Measurements from ENCODE around the gene KLRF2. TPM values are rescaled to one million over a fixed set of nuclear protein-coding genes. Genes with fewer than 3 reads are reported as not detected.
A peak's percentile ranks its signal among the peaks of the same experiment; 100 is the strongest.

KLRF2 gene
- total RNA-seq, 4 donors from 2014 or later = not detected

DNA sequence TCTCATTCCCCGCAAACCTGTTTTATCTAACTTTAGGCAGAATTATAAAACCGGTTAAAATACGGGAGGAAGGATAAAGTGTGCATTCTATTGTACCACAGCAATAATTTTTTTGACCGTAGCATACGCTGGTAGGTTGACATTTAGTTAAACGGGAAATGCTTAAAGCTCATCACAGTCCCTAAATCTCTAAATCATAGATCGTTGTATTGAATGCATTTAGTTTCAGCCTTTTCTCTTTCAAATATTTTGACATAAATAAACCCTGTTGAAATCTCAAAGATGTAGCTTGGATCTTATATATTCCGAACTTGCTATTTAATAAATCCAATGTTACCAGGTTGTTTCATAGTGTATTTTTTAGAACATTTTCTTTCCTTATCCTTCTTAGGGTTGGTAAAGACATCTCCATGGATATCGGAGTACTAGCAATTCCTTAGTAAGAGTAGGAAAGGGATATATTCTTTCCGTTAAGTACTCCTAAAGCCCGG lies 12.9 kb upstream of the KLRF2 start:
- H3K36me3 ChIP-seq = no peaks in the 10 kb centered on the region
- DNase-seq = no peak
- peaks cover 0 to 8% (median 0%) of the 10 kb centered on the region in 4 donors for H3K4me1 ChIP-seq
- intact Hi-C loops (cut with DNase I; ENCODE audit: low total_unique reads) (no loop called here), in situ Hi-C loops (cut with MboI; ENCODE audit: low pct_ligation_motif_present in 1 of 4, low pct_unique_long_range_greater_than_20kb in 1 of 4, low sequenced_read_pairs in 3 of 4) (no loop called here)
- peak overlapping the region; percentile 65 to 85 (median 82) for H3K27ac ChIP-seq
- peak overlapping the region in 3 of 4 donors; percentile 31 to 50 (median 44) for H3K4me3 ChIP-seq
- peaks cover 0 to 4% of the 10 kb centered on the region in 2 donors for H3K9me3 ChIP-seq
- H3K27me3 ChIP-seq = no peaks in the 10 kb centered on the region
- WGBS, 2 donors (ENCODE audit: low coverage in 1 of 2) = 53 to 63% methylated on average over 11 of the region's 11 CpGs
- no peak for TF ChIP-seq POLR2AphosphoS5 (IDR thresholded peaks at IDR 0.05)
- no peak for TF ChIP-seq POLR2A (IDR thresholded peaks at IDR 0.05)
- no peak for TF ChIP-seq EP300 (IDR thresholded peaks at IDR 0.05; ENCODE audit: low read depth)
- no peak for TF ChIP-seq CTCF (IDR thresholded peaks at IDR 0.05)

- Histone ChIP-seq H3K4me3 (peak overlapping the region in 3 of 4 donors; percentile 31 to 50 (median 44)), H3K27me3 (no peaks in the 10 kb centered on the region), H3K9me3 (no peaks in the 10 kb centered on the region), H3K27ac (peak overlapping the region; percentile 65 to 85 (median 82)), H3K36me3 (no peaks in the 10 kb centered on the region), H3K4me1 (peaks cover 0 to 8% (median 0%) of the 10 kb centered on the region in 4 donors)
- WGBS, 2 donors (ENCODE audit: low coverage in 1 of 2) = 39 to 41% methylated on average over 4 of the region's 4 CpGs
- DNase-seq = no peak
- TF ChIP-seq POLR2A (IDR thresholded peaks at IDR 0.05) = no peak
- TF ChIP-seq CTCF (IDR thresholded peaks at IDR 0.05) = no peak
- no peak for TF ChIP-seq POLR2AphosphoS5 (IDR thresholded peaks at IDR 0.05)
- TF ChIP-seq EP300 (IDR thresholded peaks at IDR 0.05; ENCODE audit: low read depth) = no peak
- in situ Hi-C loops (cut with MboI; ENCODE audit: low pct_ligation_motif_present in 1 of 4, low pct_unique_long_range_greater_than_20kb in 1 of 4, low sequenced_read_pairs in 3 of 4) (no loop called here), intact Hi-C loops (cut with DNase I; ENCODE audit: low total_unique reads) (no loop called here)
These were observed 12.4 kb upstream of the KLRF2 start for GRCh38 chr12:9868951-9869306.

GRCh38 chr12:9869307-9870161 lies 11.8 kb upstream of the KLRF2 start, which contains the start of gene CLEC2B:
Gene CLEC2B, minus strand, starts transcription at chr12:9869354.
- H3K4me1 ChIP-seq = peaks cover 0 to 8% (median 0%) of the 10 kb centered on the region in 4 donors
- TF ChIP-seq CTCF (IDR thresholded peaks at IDR 0.05) (no peak), POLR2AphosphoS5 (IDR thresholded peaks at IDR 0.05) (peak; percentile 51 to 82 (median 76)), POLR2A (IDR thresholded peaks at IDR 0.05) (peak; percentile 66)
- peak within 1 kb of the TSS; percentile 65 to 85 (median 82) for H3K27ac ChIP-seq
- in situ Hi-C loops (cut with MboI; ENCODE audit: low pct_ligation_motif_present in 1 of 4, low pct_unique_long_range_greater_than_20kb in 1 of 4, low sequenced_read_pairs in 3 of 4) = no loop called here
- no peaks in the 10 kb centered on the region for H3K9me3 ChIP-seq
- intact Hi-C loops (cut with DNase I; ENCODE audit: low total_unique reads) = no loop called here
- no peaks in the 10 kb centered on the region for H3K27me3 ChIP-seq
- H3K36me3 ChIP-seq = no peaks in the 10 kb centered on the region
- WGBS, 2 donors (ENCODE audit: low coverage in 1 of 2) = 2 to 7% methylated on average over 11 of the region's 11 CpGs
- no peak for DNase-seq
- H3K4me3 ChIP-seq = peak within 1 kb of the TSS; percentile 12 to 50 (median 38)

DNA sequence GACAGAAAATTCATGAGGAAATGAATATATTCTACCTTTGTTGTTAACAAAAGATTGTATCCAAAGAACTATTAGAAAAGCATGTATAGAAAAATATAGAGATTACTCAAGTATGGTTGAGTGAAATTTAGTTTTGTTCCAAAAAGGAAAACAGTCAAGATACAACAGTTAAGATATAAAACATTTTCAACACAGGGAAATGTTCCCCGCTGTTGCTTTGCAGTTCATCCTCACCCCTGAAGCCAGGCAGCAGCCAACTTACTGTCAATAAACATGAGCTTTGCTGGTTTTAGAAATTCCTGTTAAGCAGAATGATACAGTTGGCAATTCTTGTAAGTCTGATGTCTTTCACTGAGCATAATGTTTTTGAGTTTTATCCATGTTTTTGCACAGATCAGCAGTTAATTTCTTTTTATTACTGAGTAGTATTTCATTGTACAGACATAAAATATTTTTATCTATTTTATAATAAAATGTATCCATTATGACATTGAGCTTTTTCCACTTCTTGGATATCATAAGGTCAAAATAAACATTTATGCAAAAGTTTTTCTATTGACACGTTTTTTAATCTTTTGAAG lies 10.9 kb upstream of the KLRF2 start:
- Histone ChIP-seq H3K4me1 (peaks cover 0 to 8% (median 0%) of the 10 kb centered on the region in 4 donors), H3K4me3 (peak overlapping the region in 2 of 4 donors; percentile 31 to 50), H3K9me3 (no peaks in the 10 kb centered on the region), H3K36me3 (no peaks in the 10 kb centered on the region), H3K27ac (peak overlapping the region; percentile 65 to 85 (median 82)), H3K27me3 (no peaks in the 10 kb centered on the region)
- no peak for TF ChIP-seq POLR2AphosphoS5 (IDR thresholded peaks at IDR 0.05)
- in situ Hi-C loops (cut with MboI; ENCODE audit: low pct_ligation_motif_present in 1 of 4, low pct_unique_long_range_greater_than_20kb in 1 of 4, low sequenced_read_pairs in 3 of 4) = no loop called here
- 71 to 77% methylated on average over 2 of the region's 2 CpGs for WGBS, 2 donors (ENCODE audit: low coverage in 1 of 2)
- DNase-seq = no peak
- intact Hi-C loops (cut with DNase I; ENCODE audit: low total_unique reads) = no loop called here

Data from transverse colon (tissue), 4 donors.